NCI-H2029 treated with DMSO at 0.1 percent for 48 hours (cell line): ENCODE measurements around the gene PTH1R.

Experiments used
- DNase-seq: peaks from one replicate; lab custom pipeline; 2025; lab: John Stamatoyannopoulos, UW

Gene PTH1R

GRCh38 chr3:46877406-46878125 is at the start of gene PTH1R:
PTH1R (plus strand) TSS chr3:46877721; CDS start chr3:46883560, 5,839 bp downstream.
- no peak for DNase-seq

GRCh38 chr3:46829699-46830208 is 47.8 kb upstream of the PTH1R start:
- DNase-seq, result no peak

GRCh38 chr3:46830801-46831200 is 46.7 kb upstream of the PTH1R start:
- no peak for DNase-seq

- DNase-seq, result no peak
Measured at GRCh38 chr3:46831316-46831715, 46.2 kb upstream of the PTH1R start.

GRCh38 chr3:46831841-46832240 is 45.7 kb upstream of the PTH1R start:
- DNase-seq, result no peak

- DNase-seq, result no peak
Measured at GRCh38 chr3:46833346-46834300, 43.9 kb upstream of the PTH1R start.

- no peak for DNase-seq
Measured at GRCh38 chr3:46835054-46835453, 42.5 kb upstream of the PTH1R start.

- DNase-seq, result no peak
Measured at GRCh38 chr3:46835491-46835890, 42.0 kb upstream of the PTH1R start.

- no peak for DNase-seq
Measured at GRCh38 chr3:46838301-46838700, 39.2 kb upstream of the PTH1R start.

- no peak for DNase-seq
Measured at GRCh38 chr3:46840491-46840890, 37.0 kb upstream of the PTH1R start.

- no peak for DNase-seq
Measured at GRCh38 chr3:46843508-46843907, 34.0 kb upstream of the PTH1R start.

GRCh38 chr3:46844397-46844796 is 33.1 kb upstream of the PTH1R start:
- no peak for DNase-seq

- DNase-seq, result no peak
Measured at GRCh38 chr3:46844881-46845312, 32.6 kb upstream of the PTH1R start.

- DNase-seq, result peak; percentile 16
Measured at GRCh38 chr3:46845397-46845859, 32.1 kb upstream of the PTH1R start.

- no peak for DNase-seq
Measured at GRCh38 chr3:46845860-46846623, 31.5 kb upstream of the PTH1R start.

GRCh38 chr3:46846624-46847542 is 30.6 kb upstream of the PTH1R start:
- no peak for DNase-seq

GRCh38 chr3:46847744-46848143 is 29.8 kb upstream of the PTH1R start:
- no peak for DNase-seq

GRCh38 chr3:46848271-46849044 is 29.1 kb upstream of the PTH1R start:
- no peak for DNase-seq

GRCh38 chr3:46849045-46849631 is 28.4 kb upstream of the PTH1R start:
- no peak for DNase-seq
